Panc1 (cell line): Measurements from ENCODE around the gene CFD. TPM values are rescaled to one million over a fixed set of nuclear protein-coding genes. Genes with fewer than 3 reads are reported as not detected.

Experiments used
- ATAC-seq: fragments of 200-7000 bp; cut with Tn5 transposase; 2 replicates; pipeline ENCODE4 v1.9.1; 2020; ENCODE audit warnings: mild to moderate bottlenecking, moderate library complexity
- BruUV-seq: library from RNA; stranded (reverse); fragments of 400-500 nt; replicated peaks from 2 replicates; lab custom pipeline; 2021; lab: Mats Ljungman, UMichigan
- CTCF ChIA-PET: fragments of 300-600 bp; sonication (Branson Sonifier 250); formaldehyde crosslinking; loops from one replicate; lab custom pipeline; 2022; ENCODE audit warnings: antibody characterized with exemption; lab: Charles Lee
- POLR2A ChIA-PET: fragments of 300-600 bp; sonication (Branson Sonifier 250); formaldehyde crosslinking; loops from one replicate; lab custom pipeline; 2022; ENCODE audit warnings: antibody characterized with exemption; lab: Charles Lee
- DNase-seq: peaks from one replicate; pipeline ENCODE4 v3.0.0-alpha.2; 2010; ENCODE audit warnings: low read depth, low spot score
- H3K27ac ChIP-seq: 2 replicates; pipeline ENCODE4 v1.5.1; 2011; ENCODE audit warnings: mild to moderate bottlenecking, low read length, inconsistent platforms
- H3K27me3 ChIP-seq: fragments of 200-500 bp; sonication (Bioruptor generic); 2 replicates; pipeline ENCODE4 v1.6.0; 2014; ENCODE audit warnings: low read length, inconsistent platforms; ENCODE audit not compliant: control insufficient read depth, insufficient read depth
- H3K36me3 ChIP-seq: fragments of 200-500 bp; sonication (Bioruptor generic); 2 replicates; pipeline ENCODE4 v1.5.1; 2014; ENCODE audit warnings: inconsistent platforms, mild to moderate bottlenecking, low read length, moderate library complexity; ENCODE audit not compliant: control insufficient read depth, insufficient read depth
- H3K4me1 ChIP-seq: 2 replicates; pipeline ENCODE4 v1.5.1; 2011; ENCODE audit warnings: inconsistent platforms, mild to moderate bottlenecking, low read length, moderate library complexity; ENCODE audit not compliant: control insufficient read depth, insufficient read depth
- H3K4me3 ChIP-seq, 2 experiments: 2 replicates each; pipeline ENCODE4 v1.5.1; 2011 to 2012; ENCODE audit warnings: low read depth in 2 of 2, low read length in 2 of 2, mild to moderate bottlenecking in 2 of 2, inconsistent platforms in 1 of 2, moderate library complexity in 1 of 2
- H3K9me3 ChIP-seq: fragments of 200-500 bp; sonication (Bioruptor generic); 2 replicates; pipeline ENCODE4 v1.5.1; 2014; ENCODE audit warnings: low read depth, mild to moderate bottlenecking, inconsistent platforms, low read length, moderate library complexity; ENCODE audit not compliant: control insufficient read depth, insufficient read depth
- CTCF ChIP-seq: fragments of 450-650 bp; IDR thresholded peaks from 2 replicates; pipeline ENCODE4 v1.5.1; 2017; ENCODE audit warnings: mild to moderate bottlenecking
- POLR2AphosphoS5 ChIP-seq: IDR thresholded peaks from 2 replicates; pipeline ENCODE4 v1.6.1; 2012; ENCODE audit warnings: mild to moderate bottlenecking, low read depth, low read length, moderate library complexity
- REST ChIP-seq, 2 experiments: IDR thresholded peaks; 2 replicates each; pipeline ENCODE4 v1.6.1; 2011 to 2012; ENCODE audit warnings: low read depth in 2 of 2, control low read depth in 1 of 2, low read length in 1 of 2, mild to moderate bottlenecking in 1 of 2, moderate library complexity in 1 of 2; ENCODE audit not compliant: insufficient read depth in 1 of 2
- SIN3A ChIP-seq: IDR thresholded peaks from 2 replicates; pipeline ENCODE4 v1.6.1; 2012; ENCODE audit warnings: low read depth, mild to moderate bottlenecking, low read length, moderate library complexity, borderline replicate concordance; ENCODE audit not compliant: insufficient read depth
- TCF7L2 ChIP-seq: IDR thresholded peaks from 2 replicates; pipeline ENCODE4 v1.6.1; 2011; ENCODE audit warnings: mild to moderate bottlenecking, low read depth, low read length, inconsistent platforms
- in situ Hi-C: cut with HindIII; loops from 2 replicates; pipeline ENCODE4 v1.10.0; 2016; ENCODE audit warnings: low sequenced_read_pairs, low pct_unique_long_range_greater_than_20kb
- intact Hi-C: fragments of 100-400 bp; cut with micrococcal nuclease; formaldehyde crosslinking; loops from one replicate; pipeline ENCODE4 v1.10.0; 2022; ENCODE audit not compliant: unreplicated experiment
- total RNA-seq: library from RNA; stranded (reverse); gene quantifications from one replicate; pipeline ENCODE4 v1.2.1, GENCODE V29; 2021; ENCODE audit not compliant: unreplicated experiment

The CFD gene
- total RNA-seq, 1 experiment from 2014 or later = 9.9 TPM

- ChIA-PET CTCF (no interaction called here), POLR2A (no interaction called here)
- in situ Hi-C loops (no loop called here), intact Hi-C loops (no loop called here)
- H3K27me3 ChIP-seq = no peaks in the 10 kb centered on the region
- H3K4me3 ChIP-seq = no peak overlapping the region
- no TSS peak for BruUV-seq
- DNase-seq = no peak
- TF ChIP-seq REST (IDR thresholded peaks at IDR 0.05; ENCODE audit: insufficient read depth in 1 of 2, low read depth in 2 of 2, low read length in 1 of 2) (no peak), SIN3A (no peak), POLR2AphosphoS5 (no peak), CTCF (no peak)
- H3K36me3 ChIP-seq = no peaks in the 10 kb centered on the region
- no peaks in the 10 kb centered on the region for H3K4me1 ChIP-seq
- no peak overlapping the region for H3K27ac ChIP-seq
- H3K9me3 ChIP-seq = no peaks in the 10 kb centered on the region
- ATAC-seq = no peak
Measured at GRCh38 chr19:889662-890295, 30.3 kb downstream of the CFD start.

GRCh38 chr19:890831-891230 lies 31.4 kb downstream of the CFD start:
- no TSS peak for BruUV-seq
- no peak overlapping the region for H3K27ac ChIP-seq
- ATAC-seq = no peak

More at GRCh38 chr19:890831-891230, 31.4 kb downstream of the CFD start:
- TF ChIP-seq SIN3A = no peak
- TF ChIP-seq TCF7L2 = no peak
- no peak for TF ChIP-seq REST (IDR thresholded peaks at IDR 0.05; ENCODE audit: insufficient read depth in 1 of 2, low read depth in 2 of 2, low read length in 1 of 2)
- TF ChIP-seq CTCF = no peak
- no peak for TF ChIP-seq POLR2AphosphoS5
- intact Hi-C loops = no loop called here
- CTCF ChIA-PET = no interaction called here
- Histone ChIP-seq H3K4me3 (no peak overlapping the region), H3K27me3 (no peaks in the 10 kb centered on the region), H3K4me1 (no peaks in the 10 kb centered on the region), H3K9me3 (no peaks in the 10 kb centered on the region), H3K36me3 (no peaks in the 10 kb centered on the region)
- DNase-seq = no peak
- POLR2A ChIA-PET = no interaction called here
- in situ Hi-C loops = no loop called here
